ENCODE measurements around the gene OGFRL1. TPM values are rescaled to one million over a fixed set of nuclear protein-coding genes. Genes with fewer than 3 reads are reported as not detected.

Gene OGFRL1
- total and polyA plus RNA-seq, 2 of the 13 experiments (the other 11 are each of a cell fraction or from before 2014, with no cell fraction given) = 0.26 to 0.80 TPM

- Histone ChIP-seq H3K27me3 (ENCODE audit: control insufficient read depth in 1 of 2, insufficient read depth in 2 of 2, low read length in 2 of 2) (no peaks in the 10 kb centered on the region), H3K36me3 (replicated peaks in 1 of 2; ENCODE audit: control insufficient read depth in 1 of 2, insufficient read depth in 2 of 2, low read length in 2 of 2) (no peaks in the 10 kb centered on the region), H2AFZ (ENCODE audit: low read length) (no peak overlapping the region), H3K9ac (ENCODE audit: insufficient read depth, low read depth, low read length) (no peak overlapping the region), H3K27ac (ENCODE audit: extremely low read length, insufficient read depth, low read length) (no peak overlapping the region), H4K20me1 (ENCODE audit: insufficient read depth, low read length) (no peaks in the 10 kb centered on the region), H3K9me3 (ENCODE audit: low read length) (no peaks in the 10 kb centered on the region), H3K4me2 (ENCODE audit: low read depth, low read length) (no peak overlapping the region), H3K79me2 (ENCODE audit: insufficient read depth, low read length) (no peaks in the 10 kb centered on the region), H3K4me3 (replicated peaks in 1 of 3; ENCODE audit: insufficient read depth in 1 of 3, low read depth in 2 of 3, low read length in 3 of 3) (no peak overlapping the region), H3K4me1 (ENCODE audit: insufficient read depth, low read length) (no peaks in the 10 kb centered on the region)
- TF ChIP-seq PTBP1 (IDR thresholded peaks at IDR 0.05; ENCODE audit: low read depth, low read length, poor library complexity, severe bottlenecking) (no peak), ZNF619 (CRISPR knock-in tag; IDR thresholded peaks at IDR 0.05) (no peak), ZNF350 (CRISPR knock-in tag; IDR thresholded peaks at IDR 0.05; ENCODE audit: borderline replicate concordance, low read depth) (no peak), CBFB (CRISPR knock-in tag; IDR thresholded peaks at IDR 0.05) (no peak), MYC (CRISPR knock-in tag; IDR thresholded peaks at IDR 0.05; ENCODE audit: borderline replicate concordance) (no peak), KLF9 (CRISPR knock-in tag; IDR thresholded peaks at IDR 0.05; ENCODE audit: low read depth) (no peak)
- POLR2A ChIA-PET = no interaction called here
- DNase-seq (ENCODE audit: low spot score) (no peak), FAIRE-seq (no peak), ATAC-seq (no peak)
- in situ Hi-C loops (cut with HindIII; ENCODE audit: extremely low pct_ligation_motif_present, low pct_unique_long_range_greater_than_20kb) = no loop called here
- intact Hi-C loops (cut with micrococcal nuclease; ENCODE audit: unreplicated experiment) = no loop called here
- CTCF ChIA-PET (ENCODE audit: low intra/inter-chr PET ratio, low total read pairs) = no interaction called here
- no TSS peak for BruUV-seq (replicated peaks)
Measured at GRCh38 chr6:71299541-71300470, 11.2 kb downstream of the OGFRL1 start.

GRCh38 chr6:71300561-71301168 lies 12.1 kb downstream of the OGFRL1 start:
- ChIA-PET CTCF (ENCODE audit: low intra/inter-chr PET ratio, low total read pairs) (no interaction called here), POLR2A (no interaction called here)
- WGBS (ENCODE audit: low lambda C conversion rate) = 75% methylated on average over 4 of the region's 4 CpGs
- TF ChIP-seq ZNF337 (CRISPR knock-in tag; IDR thresholded peaks at IDR 0.05; ENCODE audit: borderline replicate concordance, low read depth) (no peak), CERS6 (CRISPR knock-in tag; IDR thresholded peaks at IDR 0.05) (no peak), NFE2L1 (CRISPR knock-in tag; IDR thresholded peaks at IDR 0.05; ENCODE audit: borderline replicate concordance) (no peak), ISL2 (CRISPR knock-in tag; IDR thresholded peaks at IDR 0.05) (no peak), SMAD3 (CRISPR knock-in tag; IDR thresholded peaks at IDR 0.05) (no peak), PHF8 (CRISPR knock-in tag; IDR thresholded peaks at IDR 0.05) (no peak), ZNF619 (CRISPR knock-in tag; IDR thresholded peaks at IDR 0.05) (no peak), NCOA2 (CRISPR knock-in tag; IDR thresholded peaks at IDR 0.05) (no peak), ZHX1 (CRISPR knock-in tag; IDR thresholded peaks at IDR 0.05; ENCODE audit: low read depth) (no peak), MAFG (CRISPR knock-in tag; IDR thresholded peaks at IDR 0.05) (no peak)
- Histone ChIP-seq H3K27ac (ENCODE audit: extremely low read length, insufficient read depth, low read length) (no peak overlapping the region), H2AFZ (ENCODE audit: low read length) (no peak overlapping the region), H3K36me3 (replicated peaks in 1 of 2; ENCODE audit: control insufficient read depth in 1 of 2, insufficient read depth in 2 of 2, low read length in 2 of 2) (no peaks in the 10 kb centered on the region), H3K4me2 (ENCODE audit: low read depth, low read length) (no peak overlapping the region), H4K20me1 (ENCODE audit: insufficient read depth, low read length) (no peaks in the 10 kb centered on the region), H3K4me3 (replicated peaks in 1 of 3; ENCODE audit: insufficient read depth in 1 of 3, low read depth in 2 of 3, low read length in 3 of 3) (no peak overlapping the region), H3K4me1 (ENCODE audit: insufficient read depth, low read length) (no peaks in the 10 kb centered on the region), H3K27me3 (ENCODE audit: control insufficient read depth in 1 of 2, insufficient read depth in 2 of 2, low read length in 2 of 2) (no peaks in the 10 kb centered on the region), H3K9me3 (ENCODE audit: low read length) (no peaks in the 10 kb centered on the region), H3K9ac (ENCODE audit: insufficient read depth, low read depth, low read length) (no peak overlapping the region), H3K79me2 (ENCODE audit: insufficient read depth, low read length) (no peaks in the 10 kb centered on the region)
- ATAC-seq (no peak), FAIRE-seq (no peak), DNase-seq (ENCODE audit: low spot score) (no peak)
- intact Hi-C loops (cut with micrococcal nuclease; ENCODE audit: unreplicated experiment) = no loop called here
- in situ Hi-C loops (cut with HindIII; ENCODE audit: extremely low pct_ligation_motif_present, low pct_unique_long_range_greater_than_20kb) = no loop called here
- no TSS peak for BruUV-seq (replicated peaks)

Data from HepG2 (cell line).